H1 (cell line): ENCODE data around the gene LYSMD3. TPM values are rescaled to one million over a fixed set of nuclear protein-coding genes. Genes with fewer than 3 reads are reported as not detected.

Experiments
- HDAC6 ChIP-seq: IDR thresholded peaks from one replicate; pipeline ENCODE4 v1.7.1; 2012; ENCODE audit warnings: low read depth, mild to moderate bottlenecking, inconsistent platforms, low read length, moderate library complexity
- MAFK ChIP-seq: IDR thresholded peaks from 2 replicates; pipeline ENCODE4 v1.6.1; 2012; ENCODE audit warnings: low read depth, mild to moderate bottlenecking, improper control_type of control experiment, low read length
- PHF8 ChIP-seq: fragments of 200-600 bp; sonication (generic); conservative IDR thresholded peaks from 2 replicates; pipeline ENCODE4 v1.7.1; 2012; ENCODE audit warnings: low read depth, mild to moderate bottlenecking, inconsistent platforms, low read length, moderate library complexity
- RAD21 ChIP-seq, 2 experiments: IDR thresholded peaks in 1 of 2; conservative IDR thresholded peaks in 1 of 2; 2 replicates each; pipeline ENCODE4 v1.6.1; 2011; ENCODE audit warnings: low read depth in 2 of 2, low read length in 2 of 2, improper control_type of control experiment in 1 of 2, inconsistent platforms in 1 of 2, mild to moderate bottlenecking in 1 of 2, moderate library complexity in 1 of 2
- RNF2 ChIP-seq: fragments of 200-900, 300-1000 bp; sonication (generic); IDR thresholded peaks from 2 replicates; pipeline ENCODE4 v1.7.1; 2016; ENCODE audit warnings: borderline replicate concordance, low read depth, mild to moderate bottlenecking, antibody characterized with exemption, low read length; ENCODE audit not compliant: poor library complexity, severe bottlenecking; ENCODE audit errors: missing control alignments
- polyA plus RNA-seq, 7 experiments: library from polyadenylated mRNA; depleted of rRNA in 3 of 7; stranded (reverse) in 5 of 7; unstranded in 2 of 7; fragments of >200 nt in 5 of 7; fragments of 200-250 nt in 2 of 7; gene quantifications; 1 replicate in 5 of 7; 2 replicates in 1 of 7; 4 replicates in 1 of 7; pipeline versions ENCODE4 v1.2.1 to v1.2.3, GENCODE V29; 2011 to 2013; ENCODE audit warnings: missing spikeins in 2 of 7, mixed read lengths in 2 of 7
- total RNA-seq: library from RNA; stranded (reverse); fragmentation: NEBNext Ultra II Directional; extraction: Animal tissue kit (Norgen Biotek cat#: 25700); gene quantifications from 2 replicates; pipeline ENCODE4 v1.2.1, GENCODE V29; 2021

LYSMD3 gene
- total and polyA plus RNA-seq, 2 of the 8 experiments (the other 6 are each of a cell fraction or from before 2014, with no cell fraction given): 3.7 to 14.9 TPM

GRCh38 chr5:90504743-90505142 is 24.6 kb downstream of the LYSMD3 start (continued):
- TF ChIP-seq HDAC6 (no peak), RNF2 (no peak), PHF8 (no peak), RAD21 (IDR thresholded peaks at IDR 0.05 in 1 of 2, conservative IDR thresholded peaks at IDR 0.05 in 1 of 2; ENCODE audit: low read depth in 2 of 2, low read length in 2 of 2) (no peak), MAFK (no peak)
- TF ChIP-seq, all 59 proteins: peak for 0
